H1 (cell line): ENCODE measurements around the gene ATXN7. TPM values are rescaled to one million over a fixed set of nuclear protein-coding genes. Genes with fewer than 3 reads are reported as not detected.

Source experiments
- CHD1 ChIP-seq: IDR thresholded peaks from 2 replicates; pipeline ENCODE4 v1.6.1; 2012; ENCODE audit warnings: low read depth, low read length, improper control_type of control experiment
- CHD7 ChIP-seq: fragments of 300-600 bp; sonication (generic); IDR thresholded peaks from 2 replicates; pipeline ENCODE4 v1.7.1; 2012; ENCODE audit warnings: low read length, moderate library complexity, mild to moderate bottlenecking, inconsistent platforms; ENCODE audit not compliant: insufficient replicate concordance
- FOSL1 ChIP-seq: IDR thresholded peaks from 2 replicates; pipeline ENCODE4 v1.6.1; 2011; ENCODE audit warnings: mild to moderate bottlenecking, low read depth, low read length, moderate library complexity; ENCODE audit not compliant: insufficient read depth
- GTF2F1 ChIP-seq: IDR thresholded peaks from 2 replicates; pipeline ENCODE4 v1.6.1; 2012; ENCODE audit warnings: low read depth, low read length, improper control_type of control experiment, borderline replicate concordance
- KDM4A ChIP-seq: IDR thresholded peaks from one replicate; pipeline ENCODE4 v1.7.1; 2012; ENCODE audit warnings: low read depth, mild to moderate bottlenecking, moderate library complexity, low read length, inconsistent platforms; ENCODE audit not compliant: severe bottlenecking
- SUZ12 ChIP-seq: fragments of 200-600 bp; sonication (generic); IDR thresholded peaks from 2 replicates; pipeline ENCODE4 v1.6.1; 2012; ENCODE audit warnings: mild to moderate bottlenecking, inconsistent platforms, low read length, moderate library complexity, mixed read lengths
- TBP ChIP-seq: IDR thresholded peaks from 2 replicates; pipeline ENCODE4 v1.6.1; 2011; ENCODE audit warnings: low read depth, low read length, improper control_type of control experiment
- polyA plus RNA-seq, 7 experiments: library from polyadenylated mRNA; depleted of rRNA in 3 of 7; stranded (reverse) in 5 of 7; unstranded in 2 of 7; fragments of >200 nt in 5 of 7; fragments of 200-250 nt in 2 of 7; gene quantifications; 1 replicate in 5 of 7; 2 replicates in 1 of 7; 4 replicates in 1 of 7; pipeline versions ENCODE4 v1.2.1 to v1.2.3, GENCODE V29; 2011 to 2013; ENCODE audit warnings: missing spikeins in 2 of 7, mixed read lengths in 2 of 7
- total RNA-seq: library from RNA; stranded (reverse); fragmentation: NEBNext Ultra II Directional; extraction: Animal tissue kit (Norgen Biotek cat#: 25700); gene quantifications from 2 replicates; pipeline ENCODE4 v1.2.1, GENCODE V29; 2021

ATXN7 gene
- total and polyA plus RNA-seq, 2 of the 8 experiments (the other 6 are each of a cell fraction or from before 2014, with no cell fraction given), result 15.5 to 16.8 TPM

DNA sequence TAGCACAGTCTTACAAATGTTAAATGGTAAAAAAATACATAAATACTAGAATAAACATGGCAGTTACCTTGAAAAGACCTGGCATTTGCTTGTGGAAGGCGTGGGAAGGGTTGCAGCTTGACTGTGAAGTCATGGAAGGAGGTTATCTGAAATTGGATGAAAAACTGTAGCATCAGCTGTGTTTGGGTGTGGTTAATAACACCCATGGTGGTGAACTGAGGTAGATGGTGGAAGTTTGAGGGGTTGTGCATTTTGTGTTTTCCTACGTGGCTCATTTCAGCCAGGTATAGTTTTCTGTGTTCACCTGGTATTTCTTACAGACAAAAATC lies 113.2 kb downstream of the ATXN7 start (continued):
- TF ChIP-seq CHD7 (no peak), FOSL1 (no peak), TBP (no peak), GTF2F1 (no peak), SUZ12 (no peak), KDM4A (no peak), CHD1 (no peak)
- TF ChIP-seq, all 59 proteins: peak for 0
